GM21529 (cell line): ENCODE measurements around the gene SLC5A5.
"Not testable (repeated sequence)": the region's sequence is repeated elsewhere in the genome, so short reads cannot be mapped to it uniquely, and the experiment has no call there.

ENCODE experiments used
- ATAC-seq: cut with Tn5 transposase; IDR thresholded peaks from one replicate; pipeline ENCODE4 v1.9.1; 2021; ENCODE audit not compliant: unreplicated experiment

The SLC5A5 gene

DNA sequence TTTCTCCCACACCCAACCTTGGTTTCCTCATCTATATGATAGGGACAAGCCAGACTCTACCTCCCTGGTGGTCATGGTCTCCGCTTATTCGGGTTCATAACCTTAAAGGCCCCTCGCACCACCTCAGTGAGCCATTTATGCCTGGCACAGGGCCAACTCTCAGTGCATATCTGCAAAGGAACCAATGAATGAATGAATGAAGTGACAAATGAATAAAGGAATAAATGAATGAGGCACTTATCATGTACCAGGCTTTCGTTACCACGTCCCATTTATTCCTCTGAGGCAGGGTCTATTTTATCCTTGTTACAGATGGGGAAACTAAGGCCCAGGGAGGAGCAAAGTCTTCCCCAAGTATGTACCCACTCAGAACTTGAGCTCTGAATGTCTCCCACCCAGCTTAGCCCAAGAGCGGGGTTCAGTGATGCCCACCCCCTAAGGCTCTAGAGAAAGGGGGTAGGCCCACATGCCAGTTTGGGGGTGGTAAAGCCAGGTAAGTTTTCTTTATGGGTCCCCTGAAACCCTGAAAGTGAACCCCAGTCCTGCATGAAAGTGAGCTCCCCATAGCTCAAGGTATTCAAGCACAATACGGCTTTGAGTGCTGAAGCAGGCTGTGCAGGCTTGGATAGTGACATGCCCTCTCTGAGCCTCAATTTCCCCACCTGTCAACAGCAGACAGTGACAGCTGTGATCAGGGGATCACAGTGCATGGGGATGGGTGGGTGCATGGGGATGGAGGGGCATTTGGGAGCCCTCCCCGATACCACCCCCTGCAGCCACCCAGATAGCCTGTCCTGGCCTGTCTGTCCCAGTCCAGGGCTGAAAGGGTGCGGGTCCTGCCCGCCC is 490 bp upstream of the SLC5A5 start:
- ATAC-seq, result no peak

DNA sequence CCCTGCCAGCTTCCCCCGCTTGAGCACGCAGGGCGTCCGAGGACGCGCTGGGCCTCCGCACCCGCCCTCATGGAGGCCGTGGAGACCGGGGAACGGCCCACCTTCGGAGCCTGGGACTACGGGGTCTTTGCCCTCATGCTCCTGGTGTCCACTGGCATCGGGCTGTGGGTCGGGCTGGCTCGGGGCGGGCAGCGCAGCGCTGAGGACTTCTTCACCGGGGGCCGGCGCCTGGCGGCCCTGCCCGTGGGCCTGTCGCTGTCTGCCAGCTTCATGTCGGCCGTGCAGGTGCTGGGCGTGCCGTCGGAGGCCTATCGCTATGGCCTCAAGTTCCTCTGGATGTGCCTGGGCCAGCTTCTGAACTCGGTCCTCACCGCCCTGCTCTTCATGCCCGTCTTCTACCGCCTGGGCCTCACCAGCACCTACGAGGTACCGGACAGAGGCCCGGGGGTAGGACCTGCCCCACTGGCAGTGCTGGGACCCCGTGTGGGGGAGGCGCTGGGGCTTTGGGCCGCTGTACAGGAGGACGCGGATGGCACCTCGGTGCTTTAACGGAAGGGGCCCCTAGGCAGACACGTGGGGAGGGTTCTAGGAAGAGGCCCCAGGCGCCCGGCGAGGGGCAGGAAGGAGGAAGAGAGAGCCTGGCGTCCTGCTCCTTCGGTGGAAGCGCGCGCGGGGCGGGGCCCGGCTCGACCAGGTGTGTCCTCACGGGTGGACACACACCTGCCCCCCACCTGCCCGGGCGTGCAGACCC is 681 bp downstream of the SLC5A5 start:
- ATAC-seq, result no peak

DNA sequence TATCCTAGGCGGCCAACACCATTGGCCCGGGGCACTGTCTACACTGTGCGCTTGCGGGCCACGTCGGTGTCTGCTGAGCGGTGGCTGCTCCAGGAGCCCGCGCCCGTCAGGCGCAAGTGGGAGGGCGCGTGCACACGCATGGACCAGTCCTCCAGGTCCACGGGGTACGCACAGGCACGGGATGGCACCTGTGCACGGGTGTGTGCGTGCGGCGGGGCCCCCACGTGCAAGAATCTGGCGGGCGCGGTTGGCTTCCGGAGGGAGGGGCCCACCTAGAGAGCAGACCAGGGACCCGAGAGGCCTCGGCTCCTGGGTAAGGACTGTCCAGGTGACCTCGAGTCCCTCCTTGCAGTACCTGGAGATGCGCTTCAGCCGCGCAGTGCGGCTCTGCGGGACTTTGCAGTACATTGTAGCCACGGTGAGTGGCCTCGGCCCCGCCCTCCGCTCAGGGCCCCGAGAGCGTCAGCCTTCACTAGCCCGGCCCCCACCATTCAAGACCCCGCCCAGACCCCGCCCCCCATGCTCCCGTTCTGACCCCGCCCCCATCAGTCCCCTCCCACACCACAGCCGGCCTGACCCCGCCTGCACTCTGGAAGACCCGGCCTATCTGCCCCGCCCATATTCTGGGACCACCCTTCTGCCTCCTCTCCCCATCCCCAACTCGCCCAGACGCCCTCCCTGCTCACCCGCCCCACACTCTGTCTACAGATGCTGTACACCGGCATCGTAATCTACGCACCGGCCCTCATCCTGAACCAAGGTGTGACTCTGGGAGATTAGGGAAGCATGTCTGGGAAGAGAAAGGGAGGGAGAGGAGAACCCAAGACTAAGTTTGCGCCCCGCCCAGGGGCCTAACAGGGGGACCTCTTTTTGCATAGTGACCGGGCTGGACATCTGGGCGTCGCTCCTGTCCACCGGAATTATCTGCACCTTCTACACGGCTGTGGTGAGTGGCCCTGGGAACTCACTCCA is 2.3 kb downstream of the SLC5A5 start:
- ATAC-seq, result no peak

DNA sequence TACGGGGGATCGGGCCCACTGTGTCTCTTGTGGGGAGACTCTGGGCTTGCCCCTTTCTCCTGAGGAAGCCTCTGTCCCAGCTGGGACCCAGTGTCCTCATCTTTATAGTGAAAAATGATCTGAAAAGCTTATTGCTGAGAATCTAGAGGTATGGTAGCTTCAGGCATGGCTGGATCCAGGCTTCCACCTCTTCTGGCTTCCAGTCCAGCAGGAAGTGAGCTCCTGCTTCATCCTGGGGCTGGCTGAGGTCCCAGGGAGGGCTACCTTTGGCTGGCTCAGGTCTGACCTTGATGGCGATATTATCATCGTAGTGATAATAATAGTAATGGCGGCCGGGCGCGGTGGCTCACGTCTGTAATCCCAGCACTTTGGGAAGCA is 3.0 kb downstream of the SLC5A5 start:
- no peak for ATAC-seq

DNA sequence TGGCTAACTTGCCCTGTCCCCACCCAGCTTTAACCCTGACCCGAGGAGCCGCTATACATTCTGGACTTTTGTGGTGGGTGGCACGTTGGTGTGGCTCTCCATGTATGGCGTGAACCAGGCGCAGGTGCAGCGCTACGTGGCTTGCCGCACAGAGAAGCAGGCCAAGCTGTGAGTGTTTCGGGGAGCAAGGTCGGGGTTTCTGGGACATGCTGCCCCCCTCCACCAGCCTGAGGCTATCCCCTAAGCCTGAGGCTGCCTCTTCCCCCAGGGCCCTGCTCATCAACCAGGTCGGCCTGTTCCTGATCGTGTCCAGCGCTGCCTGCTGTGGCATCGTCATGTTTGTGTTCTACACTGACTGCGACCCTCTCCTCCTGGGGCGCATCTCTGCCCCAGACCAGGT is 6.0 kb downstream of the SLC5A5 start:
- no peak for ATAC-seq

DNA sequence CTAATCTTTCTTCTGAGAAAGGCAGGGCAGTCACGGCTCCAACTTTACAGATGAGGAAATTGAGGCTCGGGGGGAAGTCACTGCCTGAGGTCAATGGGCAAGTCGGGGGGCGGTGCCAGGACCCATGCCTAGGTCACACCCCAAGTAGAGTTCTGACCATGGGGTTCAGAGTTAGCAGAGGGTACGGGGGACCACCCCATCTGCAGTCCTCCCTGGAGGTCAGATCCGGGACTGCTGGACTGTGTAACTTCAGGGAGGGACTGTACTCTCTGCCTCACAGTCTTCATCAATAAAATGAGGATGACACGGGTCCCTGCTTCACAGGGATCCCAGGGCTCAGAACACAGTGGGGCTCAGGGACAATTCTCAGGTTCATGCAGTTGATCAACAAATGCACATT is 7.7 kb downstream of the SLC5A5 start:
- ATAC-seq, result no peak

DNA sequence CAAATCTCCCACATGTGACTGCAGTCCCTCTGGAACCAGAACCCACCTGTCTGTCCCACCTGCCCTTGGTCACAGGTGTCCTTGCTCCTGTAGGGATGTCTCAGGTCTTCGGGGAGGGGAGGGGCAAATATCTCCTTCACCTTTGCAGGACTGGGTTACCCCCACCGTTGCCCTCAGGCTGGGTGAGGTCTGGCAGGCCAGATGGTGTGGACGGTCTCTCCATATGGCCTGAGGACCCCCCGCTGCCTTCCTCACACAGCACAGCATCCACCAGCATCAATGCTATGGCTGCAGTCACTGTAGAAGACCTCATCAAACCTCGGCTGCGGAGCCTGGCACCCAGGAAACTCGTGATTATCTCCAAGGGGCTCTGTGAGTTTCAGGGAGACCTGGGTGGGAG is 10.0 kb downstream of the SLC5A5 start:
- no peak for ATAC-seq

DNA sequence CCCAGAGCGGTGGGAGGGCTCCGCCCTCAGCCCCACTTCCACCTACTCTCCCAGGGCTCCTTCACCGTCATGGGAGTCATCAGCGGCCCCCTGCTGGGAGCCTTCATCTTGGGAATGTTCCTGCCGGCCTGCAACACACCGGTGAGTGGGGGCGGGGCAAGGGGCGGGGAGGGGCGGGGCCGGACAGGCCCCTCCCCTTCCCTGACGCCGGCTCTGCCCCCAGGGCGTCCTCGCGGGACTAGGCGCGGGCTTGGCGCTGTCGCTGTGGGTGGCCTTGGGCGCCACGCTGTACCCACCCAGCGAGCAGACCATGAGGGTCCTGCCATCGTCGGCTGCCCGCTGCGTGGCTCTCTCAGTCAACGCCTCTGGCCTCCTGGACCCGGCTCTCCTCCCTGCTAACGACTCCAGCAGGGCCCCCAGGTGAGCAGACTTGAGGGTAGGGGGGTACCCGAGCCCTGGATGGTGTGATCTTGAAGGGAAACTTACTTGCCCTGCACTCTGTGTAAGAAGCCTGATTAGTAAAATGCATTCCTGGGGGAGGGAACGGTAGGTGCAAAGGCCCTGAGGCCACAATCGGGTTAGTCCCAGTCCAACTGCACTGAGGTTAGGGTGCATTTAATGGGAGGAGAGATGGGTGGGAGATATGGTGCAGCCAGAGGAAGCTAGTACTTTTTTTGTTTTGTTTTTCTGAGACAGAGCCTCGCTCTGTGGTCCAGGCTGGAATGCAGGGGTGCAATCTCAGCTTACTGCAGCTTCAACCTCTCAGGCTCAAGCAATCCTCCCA is 12.1 kb downstream of the SLC5A5 start:
- ATAC-seq, result no peak

DNA sequence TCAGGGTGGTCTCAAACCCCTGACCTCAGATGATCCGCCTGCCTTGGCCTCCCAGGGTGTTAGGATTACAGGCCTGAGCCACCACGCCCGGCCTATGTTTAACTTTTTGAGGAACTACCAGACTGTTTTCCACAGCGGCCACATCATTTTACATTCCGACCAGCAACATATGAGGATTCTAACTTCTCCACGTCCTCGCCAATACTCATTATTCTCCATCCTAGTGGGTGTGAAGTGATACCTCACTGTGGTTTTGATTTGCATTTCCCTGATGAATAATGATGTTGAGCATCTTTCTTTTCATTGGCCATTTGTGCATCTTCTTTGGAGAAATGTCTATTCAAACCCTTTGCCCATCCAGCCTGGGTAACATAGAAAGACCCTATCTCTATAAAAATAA is 14.8 kb downstream of the SLC5A5 start:
- ATAC-seq, result no peak

DNA sequence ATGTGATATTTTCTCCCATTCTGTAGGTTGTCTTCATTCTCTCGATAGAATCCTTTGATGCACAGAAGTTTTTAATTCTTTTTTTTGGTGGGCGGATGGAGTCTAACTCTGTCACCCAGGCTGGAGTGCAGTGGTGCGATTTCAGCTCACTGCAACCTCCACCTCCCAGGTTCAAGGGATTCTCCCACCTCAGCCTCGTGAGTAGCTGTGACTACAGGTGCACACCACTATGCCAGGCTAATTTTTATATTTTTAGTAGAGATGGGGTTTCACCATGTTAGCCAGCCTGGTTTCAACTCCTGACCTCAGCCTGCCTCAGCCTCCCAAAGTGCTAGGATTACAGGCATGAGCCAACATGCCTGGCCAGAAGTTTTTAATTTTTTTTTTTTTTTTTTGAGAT is 15.5 kb downstream of the SLC5A5 start:
- not testable (repeated sequence) for ATAC-seq

DNA sequence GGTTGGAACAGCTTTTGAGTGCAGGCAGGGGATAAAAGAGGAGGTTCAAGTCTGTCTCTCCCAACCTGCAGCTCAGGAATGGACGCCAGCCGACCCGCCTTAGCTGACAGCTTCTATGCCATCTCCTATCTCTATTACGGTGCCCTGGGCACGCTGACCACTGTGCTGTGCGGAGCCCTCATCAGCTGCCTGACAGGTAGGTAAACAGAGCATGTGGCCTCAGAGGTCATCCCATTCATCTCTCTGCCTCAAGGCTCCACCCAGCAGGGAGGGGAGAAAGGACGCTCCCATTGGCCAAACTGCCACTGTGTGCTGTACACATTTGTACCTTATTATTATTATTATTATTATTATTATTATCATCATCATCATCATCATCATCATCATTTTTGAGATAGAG is 16.5 kb downstream of the SLC5A5 start:
- ATAC-seq, result no peak

DNA sequence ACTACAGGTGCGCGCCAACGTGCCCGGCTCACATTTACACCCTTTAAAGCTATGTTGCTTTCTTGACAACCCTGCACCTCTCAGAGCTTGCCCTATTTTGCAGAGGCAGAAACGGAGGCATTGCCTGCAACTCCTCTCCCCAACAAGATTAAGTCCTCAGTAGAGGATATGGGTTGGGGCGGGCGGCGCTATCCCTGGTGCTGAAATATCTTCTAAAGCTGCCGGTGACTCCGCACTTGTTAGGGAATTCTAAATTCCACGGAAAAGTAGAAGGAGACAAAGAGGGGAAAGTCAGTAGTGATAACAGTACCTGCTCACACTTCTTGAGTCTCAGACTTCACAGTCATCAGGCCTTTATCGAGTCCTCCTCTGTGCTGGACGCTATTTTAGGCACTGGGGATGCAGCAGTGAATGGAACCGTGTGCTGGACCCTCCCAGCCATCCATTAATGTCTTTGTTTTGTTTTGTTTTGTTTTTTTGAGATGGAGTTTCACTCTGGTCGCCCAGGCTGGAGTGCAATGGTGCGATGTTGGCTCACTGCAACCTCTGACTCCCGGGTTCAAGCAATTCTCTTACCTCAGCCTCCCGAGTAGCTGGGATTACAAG is 18.0 kb downstream of the SLC5A5 start:
- no peak for ATAC-seq

DNA sequence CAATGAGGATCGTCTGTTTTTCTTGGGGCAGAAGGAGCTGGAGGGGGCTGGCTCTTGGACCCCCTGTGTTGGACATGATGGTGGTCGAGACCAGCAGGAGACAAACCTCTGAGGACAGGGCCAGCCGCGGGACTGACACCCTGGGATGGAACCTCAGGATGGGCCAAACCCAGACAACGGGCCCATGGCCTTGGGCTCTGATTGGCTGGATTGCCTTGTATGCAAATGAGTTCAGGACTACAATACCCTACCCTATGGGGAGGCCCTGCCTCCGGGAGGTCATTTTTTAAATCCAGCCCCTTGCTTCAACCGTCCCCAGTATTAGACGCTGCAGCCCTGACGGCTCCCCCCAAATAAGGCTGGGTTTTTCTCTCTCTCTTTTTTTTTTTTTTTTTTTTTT is 22.0 kb downstream of the SLC5A5 start:
- ATAC-seq, result no peak

DNA sequence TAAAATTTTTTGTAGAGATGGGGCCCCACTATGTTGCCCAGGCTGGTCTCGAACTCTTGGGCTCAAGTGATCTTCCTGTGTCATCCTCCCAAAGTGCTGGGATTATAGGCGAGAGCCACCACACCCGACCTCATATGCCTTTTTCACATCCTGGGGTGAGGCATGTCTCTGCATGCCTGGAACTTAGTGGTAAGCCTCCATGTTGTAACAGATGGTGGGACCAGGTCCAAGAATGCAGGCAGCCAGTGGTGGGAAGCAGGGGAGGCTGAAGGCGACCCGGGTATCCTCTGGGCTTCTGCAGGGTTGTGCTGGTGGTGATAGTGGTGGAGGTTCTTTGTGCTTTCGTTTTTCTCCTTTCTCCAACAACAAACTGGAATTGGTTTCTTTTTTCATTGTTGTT is 31.0 kb downstream of the SLC5A5 start:
- no peak for ATAC-seq

DNA sequence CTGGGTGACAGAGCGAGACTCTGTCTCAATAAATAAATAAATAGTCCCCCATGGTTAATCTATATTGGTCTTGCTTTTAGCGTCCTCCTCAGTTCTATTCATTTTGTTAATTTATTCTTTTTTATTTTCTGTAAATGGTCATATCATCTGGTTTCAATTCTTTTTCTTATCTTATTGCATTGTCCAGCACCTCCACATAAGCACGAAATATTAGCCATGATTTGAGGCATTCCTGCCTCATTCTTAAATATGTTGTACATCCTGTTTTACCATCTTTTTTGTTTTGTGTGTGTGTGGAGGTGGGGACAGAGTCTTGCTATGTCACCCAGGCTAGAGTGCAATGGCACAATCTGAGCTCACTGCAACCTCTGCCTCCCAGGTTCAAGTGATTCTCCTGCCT is 36.5 kb downstream of the SLC5A5 start:
- no peak for ATAC-seq

DNA sequence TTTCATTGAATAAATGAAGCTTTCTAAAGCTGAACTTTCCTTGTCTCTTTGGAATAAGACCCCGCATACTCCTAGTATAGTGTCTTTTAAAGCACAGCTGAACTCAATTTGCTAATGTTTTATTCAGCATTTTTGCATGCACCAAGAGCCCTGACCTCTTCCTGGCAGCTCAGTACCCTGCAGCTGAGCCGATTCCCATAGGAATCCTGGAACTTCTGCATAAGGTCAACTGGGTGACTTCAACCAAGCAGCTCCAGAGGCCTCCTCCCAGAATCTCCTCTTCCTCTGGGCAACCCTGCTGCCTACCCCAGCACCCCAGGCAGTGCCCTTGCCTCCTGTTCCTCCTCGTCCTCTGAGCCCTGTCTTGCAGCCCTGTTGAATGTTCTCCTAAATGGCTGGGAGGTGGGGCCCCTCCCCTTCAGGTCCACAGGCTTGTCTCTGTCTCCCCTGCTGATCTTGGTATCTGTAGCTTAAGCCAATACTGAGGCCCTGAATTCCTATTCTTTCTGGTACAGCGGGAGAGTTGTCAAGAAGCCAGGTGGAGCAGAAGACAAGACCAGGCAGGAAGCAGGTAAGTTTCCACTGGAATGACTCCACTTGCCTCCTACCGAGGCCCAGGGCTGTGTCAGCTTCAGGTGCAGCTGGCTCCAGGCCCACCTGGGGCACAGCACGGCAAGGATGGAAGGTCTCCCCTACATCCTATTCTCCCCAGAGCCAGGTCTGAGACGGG is 37.4 kb downstream of the SLC5A5 start:
- no peak for ATAC-seq

DNA sequence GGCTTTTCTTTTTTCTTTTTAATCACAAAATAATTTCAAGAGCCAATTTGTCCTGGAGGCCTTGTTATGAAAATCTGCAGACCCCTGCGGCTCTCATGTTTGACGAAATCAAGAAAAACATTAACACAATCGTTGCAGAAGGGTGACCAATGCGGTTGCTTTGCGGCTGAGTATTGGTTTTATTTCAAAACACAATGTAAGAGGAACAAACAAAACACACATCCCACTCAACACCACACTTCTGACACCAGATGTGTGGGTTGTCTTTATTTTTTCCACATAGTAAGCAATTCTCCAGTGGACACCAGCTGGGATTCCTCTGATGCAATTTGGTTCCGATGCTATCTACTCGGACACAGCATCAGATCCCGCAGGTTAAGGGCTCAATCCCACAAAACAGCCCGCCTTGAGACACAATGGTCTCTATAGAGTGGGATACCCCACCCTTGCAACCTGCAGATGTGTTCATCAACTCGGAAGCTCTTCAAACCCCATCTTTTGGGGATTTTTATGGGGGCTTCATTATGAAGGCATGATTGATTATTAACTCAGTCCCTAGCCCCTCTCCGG is 39.1 kb downstream of the SLC5A5 start:
- no peak for ATAC-seq

DNA sequence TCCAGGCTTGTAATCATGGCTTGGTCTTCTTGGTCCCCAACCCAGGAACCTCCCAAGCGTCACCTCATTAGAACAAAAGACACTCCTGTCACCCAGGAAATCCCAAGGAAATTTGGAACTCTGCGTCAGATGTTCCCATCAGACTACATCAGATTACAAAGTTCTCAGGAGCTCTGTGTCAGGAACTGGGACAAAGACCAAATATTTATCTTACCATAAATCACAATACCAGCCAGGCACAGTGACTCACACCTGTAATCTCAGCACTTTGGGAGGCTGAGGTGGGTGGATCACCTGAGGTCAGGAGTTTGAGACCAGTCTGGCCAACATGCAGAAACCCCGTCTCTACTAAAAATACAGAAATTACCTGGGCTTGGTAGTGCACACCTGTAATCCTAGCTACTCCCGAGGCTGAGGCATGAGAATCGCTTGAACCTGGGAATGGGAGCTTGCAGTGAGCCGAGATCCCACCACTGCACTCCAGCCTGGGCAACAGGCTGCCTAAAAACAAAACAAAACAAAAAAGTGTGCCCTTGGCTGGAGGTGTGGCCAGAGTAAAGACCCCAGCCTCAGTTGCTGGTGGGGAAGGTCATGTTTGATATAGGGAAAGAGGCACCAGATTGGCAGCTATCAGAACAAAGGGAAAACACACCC is 44.3 kb downstream of the SLC5A5 start:
- no peak for ATAC-seq

DNA sequence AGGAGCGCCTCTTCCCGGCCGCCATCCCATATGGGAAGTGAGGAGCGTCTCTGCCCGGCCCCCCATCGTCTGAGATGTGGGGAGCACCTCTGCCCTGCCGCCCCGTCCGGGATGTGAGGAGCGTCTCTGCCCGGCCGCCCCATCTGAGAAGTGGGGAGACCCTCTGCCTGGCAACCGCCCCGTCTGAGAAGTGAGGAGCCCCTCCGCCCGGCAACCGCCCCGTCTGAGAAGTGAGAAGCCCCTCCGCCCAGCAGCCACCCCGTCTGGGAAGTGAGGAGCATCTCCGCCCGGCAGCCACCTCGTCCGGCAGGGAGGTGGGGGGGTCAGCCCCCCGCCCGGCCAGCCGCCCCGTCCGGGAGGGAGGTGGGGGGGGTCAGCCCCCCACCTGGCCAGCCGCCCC is 46.4 kb downstream of the SLC5A5 start:
- ATAC-seq, result not testable (repeated sequence)
